WTC11 (cell line): ENCODE data around the gene PRSS27. TPM values are rescaled to one million over a fixed set of nuclear protein-coding genes. Genes with fewer than 3 reads are reported as not detected.

Experiments
- ATAC-seq: fragments of 200-7000 bp; cut with Tn5 transposase; 2 replicates; pipeline ENCODE4 v1.10.0; 2021; ENCODE audit warnings: mild to moderate bottlenecking, moderate library complexity
- CTCF ChIA-PET: fragments of 300-600 bp; sonication (Branson Sonifier 250); formaldehyde crosslinking; loops from one replicate; lab custom pipeline; 2021; ENCODE audit warnings: antibody characterized with exemption; lab: Charles Lee
- POLR2A ChIA-PET: fragments of 350-600 bp; sonication (Branson Sonifier 250); formaldehyde crosslinking; loops from one replicate; lab custom pipeline; 2021; ENCODE audit warnings: antibody characterized with exemption; lab: Charles Lee
- DNase-seq: peaks from one replicate; pipeline ENCODE4 v3.0.0; 2021; ENCODE audit warnings: low spot score
- H3K27ac Mint-ChIP-seq: 2 replicates; pipeline ENCODE4 v1.8.0; 2021; ENCODE audit warnings: mixed read lengths
- H3K27me3 Mint-ChIP-seq: 2 replicates; pipeline ENCODE4 v1.8.0; 2021; ENCODE audit warnings: low read depth, mild to moderate bottlenecking, moderate library complexity, mixed read lengths
- H3K36me3 Mint-ChIP-seq: 2 replicates; pipeline ENCODE4 v1.8.0; 2021; ENCODE audit warnings: mixed read lengths
- H3K4me1 Mint-ChIP-seq: 2 replicates; pipeline ENCODE4 v1.8.0; 2022; ENCODE audit warnings: mixed read lengths
- H3K4me3 Mint-ChIP-seq: 2 replicates; pipeline ENCODE4 v1.8.0; 2021; ENCODE audit warnings: mild to moderate bottlenecking, moderate library complexity, mixed read lengths
- H3K9me3 Mint-ChIP-seq: 2 replicates; pipeline ENCODE4 v1.8.0; 2021; ENCODE audit warnings: mixed read lengths
- ATF2 ChIP-seq: sonication (generic); formaldehyde crosslinking; IDR thresholded peaks from 2 replicates; pipeline ENCODE4 v1.8.1; 2022; ENCODE audit warnings: low read depth, missing genetic modification reagents, borderline replicate concordance
- ESRRA ChIP-seq: sonication (generic); formaldehyde crosslinking; IDR thresholded peaks from 2 replicates; pipeline ENCODE4 v1.8.1; 2022; ENCODE audit warnings: mild to moderate bottlenecking, missing genetic modification reagents, borderline replicate concordance
- FOXP4 ChIP-seq: sonication (generic); formaldehyde crosslinking; IDR thresholded peaks from 2 replicates; pipeline ENCODE4 v1.8.0; 2022; ENCODE audit warnings: mild to moderate bottlenecking, missing genetic modification reagents
- NR3C1 ChIP-seq: sonication (generic); formaldehyde crosslinking; conservative IDR thresholded peaks from 2 replicates; pipeline ENCODE4 v1.8.1; 2023; ENCODE audit warnings: low read depth, mild to moderate bottlenecking, missing genetic modification reagents
- ZBTB21 ChIP-seq: sonication (generic); formaldehyde crosslinking; IDR thresholded peaks from 2 replicates; pipeline ENCODE4 v1.8.1; 2023; ENCODE audit warnings: mild to moderate bottlenecking, missing genetic modification reagents, borderline replicate concordance
- ZNF219 ChIP-seq: sonication (generic); formaldehyde crosslinking; IDR thresholded peaks from 2 replicates; pipeline ENCODE4 v1.8.0; 2023; ENCODE audit warnings: missing genetic modification reagents, mild to moderate bottlenecking, borderline replicate concordance
- ZNF396 ChIP-seq: fragments of 250-450 bp; sonication (Bioruptor Pico); IDR thresholded peaks from 2 replicates; pipeline ENCODE4 v1.8.0; 2021; ENCODE audit warnings: mild to moderate bottlenecking, moderate library complexity, borderline replicate concordance
- ZNF423 ChIP-seq: fragments of 250-450 bp; sonication (Bioruptor Pico); IDR thresholded peaks from 2 replicates; pipeline ENCODE4 v2.1.2; 2022; ENCODE audit warnings: mild to moderate bottlenecking, moderate library complexity
- total RNA-seq: library from RNA; stranded (reverse); gene quantifications from 3 replicates; pipeline ENCODE4 v1.2.3, GENCODE V29; 2021
- TF ChIP-seq, protein P1 (sequence below): sonication (generic); formaldehyde crosslinking; IDR thresholded peaks from 2 replicates; pipeline ENCODE4 v1.8.0; 2022; ENCODE audit warnings: mild to moderate bottlenecking, missing genetic modification reagents
- TF ChIP-seq, protein P2 (sequence below): fragments of 250-450 bp; sonication (Bioruptor Pico); IDR thresholded peaks from 2 replicates; pipeline ENCODE4 v1.9.0; 2021; ENCODE audit warnings: mild to moderate bottlenecking, borderline replicate concordance

PRSS27 gene
- total RNA-seq, 1 experiment from 2014 or later, result 5.1 TPM

DNA sequence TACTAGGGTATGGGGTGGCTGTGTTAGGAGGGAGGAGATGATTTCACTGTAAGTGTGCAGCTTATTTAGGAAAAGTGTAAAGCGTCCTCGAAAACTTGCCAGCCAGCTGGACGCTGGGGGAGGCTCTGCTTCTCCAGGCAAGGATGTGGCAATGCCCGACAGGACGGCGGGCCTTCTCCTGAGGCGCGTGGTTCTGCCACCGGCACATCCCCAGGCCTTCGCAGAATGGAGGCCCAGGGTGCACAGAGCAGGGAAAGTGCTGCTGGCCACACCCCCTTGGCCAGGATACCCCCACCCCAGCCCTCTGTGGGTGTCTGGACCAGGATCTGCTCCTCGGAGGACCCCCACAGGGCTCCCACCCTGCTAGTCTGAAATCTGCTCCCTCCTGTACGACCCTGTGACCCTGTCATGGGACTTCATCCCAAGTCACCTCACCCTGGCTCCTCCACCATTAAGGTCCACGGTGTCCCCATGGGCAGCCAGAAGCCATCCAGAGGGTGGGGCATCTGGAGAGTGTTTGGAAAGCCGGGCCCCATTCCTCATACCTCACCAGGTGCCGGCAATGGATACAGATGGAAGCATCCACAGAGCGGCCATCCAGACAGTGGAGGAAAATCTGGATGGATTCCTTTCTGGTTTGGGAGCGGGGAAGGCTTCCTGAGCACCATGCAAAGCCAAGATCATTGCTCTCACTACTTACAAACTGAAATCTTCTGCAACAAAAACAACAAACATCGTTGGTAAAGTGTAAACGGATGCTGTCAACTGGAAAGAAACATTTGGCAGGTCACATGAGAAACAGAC is 23.2 kb upstream of the PRSS27 start:
- DNase-seq (no peak), ATAC-seq (no peak)
- no peaks in the 10 kb centered on the region for H3K27me3 Mint-ChIP-seq
- no peaks in the 10 kb centered on the region for H3K9me3 Mint-ChIP-seq
- TF ChIP-seq NR3C1 (no peak), ZNF423 (CRISPR knock-in tag) (no peak), FOXP4 (no peak)
- TF ChIP-seq, protein P1, sequence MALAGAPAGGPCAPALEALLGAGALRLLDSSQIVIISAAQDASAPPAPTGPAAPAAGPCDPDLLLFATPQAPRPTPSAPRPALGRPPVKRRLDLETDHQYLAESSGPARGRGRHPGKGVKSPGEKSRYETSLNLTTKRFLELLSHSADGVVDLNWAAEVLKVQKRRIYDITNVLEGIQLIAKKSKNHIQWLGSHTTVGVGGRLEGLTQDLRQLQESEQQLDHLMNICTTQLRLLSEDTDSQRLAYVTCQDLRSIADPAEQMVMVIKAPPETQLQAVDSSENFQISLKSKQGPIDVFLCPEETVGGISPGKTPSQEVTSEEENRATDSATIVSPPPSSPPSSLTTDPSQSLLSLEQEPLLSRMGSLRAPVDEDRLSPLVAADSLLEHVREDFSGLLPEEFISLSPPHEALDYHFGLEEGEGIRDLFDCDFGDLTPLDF (CRISPR knock-in tag), result no peak
- TF ChIP-seq, protein P2, sequence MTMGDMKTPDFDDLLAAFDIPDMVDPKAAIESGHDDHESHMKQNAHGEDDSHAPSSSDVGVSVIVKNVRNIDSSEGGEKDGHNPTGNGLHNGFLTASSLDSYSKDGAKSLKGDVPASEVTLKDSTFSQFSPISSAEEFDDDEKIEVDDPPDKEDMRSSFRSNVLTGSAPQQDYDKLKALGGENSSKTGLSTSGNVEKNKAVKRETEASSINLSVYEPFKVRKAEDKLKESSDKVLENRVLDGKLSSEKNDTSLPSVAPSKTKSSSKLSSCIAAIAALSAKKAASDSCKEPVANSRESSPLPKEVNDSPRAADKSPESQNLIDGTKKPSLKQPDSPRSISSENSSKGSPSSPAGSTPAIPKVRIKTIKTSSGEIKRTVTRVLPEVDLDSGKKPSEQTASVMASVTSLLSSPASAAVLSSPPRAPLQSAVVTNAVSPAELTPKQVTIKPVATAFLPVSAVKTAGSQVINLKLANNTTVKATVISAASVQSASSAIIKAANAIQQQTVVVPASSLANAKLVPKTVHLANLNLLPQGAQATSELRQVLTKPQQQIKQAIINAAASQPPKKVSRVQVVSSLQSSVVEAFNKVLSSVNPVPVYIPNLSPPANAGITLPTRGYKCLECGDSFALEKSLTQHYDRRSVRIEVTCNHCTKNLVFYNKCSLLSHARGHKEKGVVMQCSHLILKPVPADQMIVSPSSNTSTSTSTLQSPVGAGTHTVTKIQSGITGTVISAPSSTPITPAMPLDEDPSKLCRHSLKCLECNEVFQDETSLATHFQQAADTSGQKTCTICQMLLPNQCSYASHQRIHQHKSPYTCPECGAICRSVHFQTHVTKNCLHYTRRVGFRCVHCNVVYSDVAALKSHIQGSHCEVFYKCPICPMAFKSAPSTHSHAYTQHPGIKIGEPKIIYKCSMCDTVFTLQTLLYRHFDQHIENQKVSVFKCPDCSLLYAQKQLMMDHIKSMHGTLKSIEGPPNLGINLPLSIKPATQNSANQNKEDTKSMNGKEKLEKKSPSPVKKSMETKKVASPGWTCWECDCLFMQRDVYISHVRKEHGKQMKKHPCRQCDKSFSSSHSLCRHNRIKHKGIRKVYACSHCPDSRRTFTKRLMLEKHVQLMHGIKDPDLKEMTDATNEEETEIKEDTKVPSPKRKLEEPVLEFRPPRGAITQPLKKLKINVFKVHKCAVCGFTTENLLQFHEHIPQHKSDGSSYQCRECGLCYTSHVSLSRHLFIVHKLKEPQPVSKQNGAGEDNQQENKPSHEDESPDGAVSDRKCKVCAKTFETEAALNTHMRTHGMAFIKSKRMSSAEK (CRISPR knock-in tag), result no peak
- H3K27ac Mint-ChIP-seq, result no peak overlapping the region
- ChIA-PET CTCF (no interaction called here), POLR2A (no interaction called here)
- H3K36me3 Mint-ChIP-seq, result no peaks in the 10 kb centered on the region
- no peaks in the 10 kb centered on the region for H3K4me1 Mint-ChIP-seq
- H3K4me3 Mint-ChIP-seq, result no peak overlapping the region

GRCh38 chr16:2742323-2743006 is 22.4 kb upstream of the PRSS27 start:
- no peak for DNase-seq
- H3K27ac Mint-ChIP-seq, result no peak overlapping the region
- H3K36me3 Mint-ChIP-seq, result no peaks in the 10 kb centered on the region
- TF ChIP-seq ZNF396 (CRISPR knock-in tag), result no peak
- no peak for TF ChIP-seq ATF2 (CRISPR knock-in tag)
- no peak for TF ChIP-seq ESRRA
- no peak for TF ChIP-seq ZNF219 (CRISPR knock-in tag)
- H3K4me1 Mint-ChIP-seq, result no peaks in the 10 kb centered on the region
- H3K4me3 Mint-ChIP-seq, result no peak overlapping the region
- ChIA-PET POLR2A (no interaction called here), CTCF (no interaction called here)
- no peaks in the 10 kb centered on the region for H3K27me3 Mint-ChIP-seq
- no peak for ATAC-seq
- H3K9me3 Mint-ChIP-seq, result no peaks in the 10 kb centered on the region

DNA sequence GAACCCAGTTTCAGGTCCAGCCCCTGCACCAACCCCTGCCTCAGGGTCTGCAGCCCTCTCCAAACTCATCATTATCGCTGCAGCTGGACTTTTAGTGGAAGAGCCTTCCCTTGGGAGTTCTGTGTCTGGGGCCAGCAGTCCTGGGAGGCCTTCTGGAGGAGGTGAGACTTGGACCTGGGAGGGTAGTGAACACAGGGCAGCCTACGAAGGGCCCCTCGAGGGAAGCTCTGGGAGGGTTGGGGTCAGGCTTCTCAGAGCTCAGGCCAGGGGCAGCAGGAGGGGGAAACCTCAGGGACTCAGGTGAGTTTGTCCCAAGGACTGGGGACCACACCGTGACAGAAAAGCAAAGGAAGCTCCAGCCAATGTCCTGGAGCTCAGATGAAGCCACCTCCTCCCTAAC is 21.1 kb upstream of the PRSS27 start:
- H3K27me3 Mint-ChIP-seq, result no peaks in the 10 kb centered on the region
- H3K4me1 Mint-ChIP-seq, result no peaks in the 10 kb centered on the region
- DNase-seq (no peak), ATAC-seq (no peak)
- H3K27ac Mint-ChIP-seq, result peak overlapping the region; percentile 57; the same call in 1 of the 2 replicates
- no peaks in the 10 kb centered on the region for H3K9me3 Mint-ChIP-seq
- H3K36me3 Mint-ChIP-seq, result no peaks in the 10 kb centered on the region
- TF ChIP-seq ZBTB21 (CRISPR knock-in tag), result no peak
- H3K4me3 Mint-ChIP-seq, result no peak overlapping the region
- POLR2A ChIA-PET, result no interaction called here
- CTCF ChIA-PET, result interaction anchor here (1.2 kb wide), 1 partner anchor 76 kb away, joined by 4 read pairs; the partner anchor contains the start of gene PRSS21
